GM19238 (cell line): ENCODE results near the gene RAB3B.

ENCODE experiments used
- DNase-seq: peaks from one replicate; pipeline ENCODE4 v3.0.0; 2011; ENCODE audit warnings: low spot score; ENCODE audit not compliant: insufficient read length

RAB3B gene

DNA sequence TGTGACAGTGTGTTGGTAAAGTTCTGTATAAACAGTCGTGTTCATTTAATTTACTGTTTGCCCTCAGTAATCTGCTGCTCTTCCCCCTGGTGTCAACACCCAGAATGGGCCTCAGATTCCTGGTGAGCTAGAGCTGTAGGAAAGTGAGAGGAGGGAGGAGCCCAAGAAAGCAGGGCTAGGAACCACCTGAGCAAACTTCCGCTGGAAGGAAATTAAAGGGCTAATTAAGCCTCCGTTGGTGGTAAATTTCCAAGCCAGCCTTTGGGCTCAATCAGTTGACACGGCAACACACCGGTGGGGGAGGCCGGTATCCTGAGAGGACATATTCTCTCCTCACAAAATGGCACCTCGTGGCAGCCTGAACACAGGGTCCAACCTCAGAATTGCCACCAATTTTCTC lies 32.9 kb downstream of the RAB3B start:
- no peak for DNase-seq

DNA sequence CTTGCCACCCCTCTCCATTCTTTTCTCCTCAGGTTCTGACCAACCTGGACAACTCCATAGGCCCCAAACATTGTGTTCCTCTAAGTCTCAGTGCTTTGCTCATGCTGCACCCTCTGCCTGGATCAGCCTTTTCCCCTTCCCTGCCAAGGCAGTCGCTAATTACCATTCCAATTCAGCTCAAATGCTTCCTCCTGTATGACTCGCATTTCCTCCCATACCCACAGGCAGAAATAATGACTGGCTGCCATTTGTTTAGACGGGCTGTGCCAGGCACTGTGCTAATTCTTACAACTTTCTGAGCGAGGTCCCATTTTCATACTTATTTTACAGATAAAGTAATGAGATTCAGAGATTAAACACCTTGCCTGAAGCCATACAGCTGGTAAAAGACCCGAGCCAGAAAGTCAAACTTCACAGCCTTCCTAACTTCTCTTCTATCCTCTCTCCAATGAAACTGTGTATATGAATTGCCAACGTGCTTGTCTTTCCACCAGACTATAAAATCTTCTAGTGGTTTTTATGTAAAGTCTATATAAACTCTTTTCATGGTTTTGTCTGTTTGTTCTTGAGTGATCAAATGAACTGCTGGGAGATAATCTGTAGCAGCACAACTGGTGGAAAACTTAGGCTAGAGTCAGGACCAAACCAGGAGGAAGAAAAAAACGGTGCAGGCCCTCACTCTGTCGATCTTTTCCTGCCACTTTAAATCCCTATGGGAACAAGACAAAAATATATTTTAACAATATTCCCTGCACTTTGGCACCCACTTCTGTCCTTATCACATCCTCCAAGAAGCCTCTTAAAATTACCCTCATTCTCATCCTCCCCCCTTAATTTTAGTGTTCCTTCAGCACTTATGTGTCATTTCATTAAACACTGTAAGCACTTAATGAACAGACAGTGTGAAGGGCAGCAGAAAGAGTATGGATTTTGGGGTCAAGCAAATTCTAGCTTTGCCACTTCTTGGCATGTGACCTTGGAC lies 33.7 kb downstream of the RAB3B start:
- no peak for DNase-seq

DNA sequence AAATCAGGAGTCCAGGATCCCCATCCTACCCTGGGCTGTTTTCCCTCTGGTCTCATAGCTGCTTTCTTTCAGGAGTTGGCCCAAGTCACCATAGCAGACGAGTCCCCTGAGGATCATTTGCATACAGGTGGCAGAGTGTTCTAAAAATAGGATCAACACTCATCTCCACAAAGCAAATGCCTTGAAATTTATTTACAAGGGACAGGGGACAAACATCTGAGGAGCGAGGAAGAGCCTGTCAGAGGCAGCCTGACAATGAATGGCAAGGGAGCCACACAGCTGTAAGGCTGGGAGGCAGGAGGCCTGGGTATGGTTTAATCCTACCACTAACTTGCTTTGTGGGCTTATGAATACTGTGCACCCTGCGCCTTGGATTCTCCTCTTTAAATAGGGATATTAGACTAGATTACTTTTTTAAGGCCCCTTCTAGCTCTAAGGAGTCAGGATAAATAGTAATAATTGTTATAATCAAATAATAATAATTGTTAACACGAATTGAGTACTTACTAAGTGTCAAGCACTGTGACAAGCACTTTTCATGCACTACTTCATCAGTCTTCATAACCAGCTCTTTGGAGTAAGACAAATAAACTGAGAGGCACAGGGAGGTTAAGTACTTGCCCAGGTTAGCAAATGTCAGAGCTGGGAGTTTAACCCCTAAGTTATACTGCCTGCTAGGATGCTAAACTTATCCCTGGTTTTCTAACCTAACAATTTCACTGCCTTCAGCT lies 34.5 kb downstream of the RAB3B start:
- no peak for DNase-seq

DNA sequence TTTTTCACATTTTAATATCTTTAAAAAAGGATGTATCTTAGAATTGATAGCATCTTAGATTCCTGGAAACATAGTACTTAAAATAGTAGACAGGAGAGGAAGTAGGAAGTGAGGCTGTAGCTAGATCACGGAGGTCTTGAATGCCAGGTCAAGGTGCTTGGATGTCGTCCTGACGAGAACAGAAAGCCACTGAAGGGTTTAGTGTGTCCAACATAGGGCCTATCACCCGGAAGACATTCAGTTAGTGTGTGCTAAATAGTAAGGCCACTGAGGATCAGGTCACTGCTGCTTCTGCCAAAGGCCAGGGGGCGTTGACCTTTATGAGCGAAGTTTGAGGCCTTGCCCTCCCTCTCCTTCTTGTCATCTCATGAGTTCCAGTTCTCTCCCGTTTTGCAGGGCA lies 35.7 kb downstream of the RAB3B start:
- no peak for DNase-seq

DNA sequence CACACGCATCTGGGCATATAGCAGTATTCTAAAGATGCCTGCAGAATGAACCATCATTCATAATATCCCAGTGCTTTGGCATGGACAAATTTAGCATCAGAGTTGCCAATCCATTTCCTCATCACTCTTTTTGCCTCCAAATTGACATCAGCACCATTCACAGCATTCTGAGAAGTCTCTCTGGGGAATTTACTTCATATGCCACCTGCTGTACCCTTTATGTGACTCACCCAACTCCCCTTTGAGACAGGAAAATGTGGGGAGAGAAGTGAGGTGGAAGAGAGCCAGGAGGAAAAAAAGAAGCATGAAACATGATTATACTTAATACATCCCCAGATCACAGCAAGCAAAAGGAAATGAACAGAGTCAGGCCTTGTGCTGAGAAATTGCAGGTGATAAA lies 37.4 kb downstream of the RAB3B start:
- DNase-seq = no peak

DNA sequence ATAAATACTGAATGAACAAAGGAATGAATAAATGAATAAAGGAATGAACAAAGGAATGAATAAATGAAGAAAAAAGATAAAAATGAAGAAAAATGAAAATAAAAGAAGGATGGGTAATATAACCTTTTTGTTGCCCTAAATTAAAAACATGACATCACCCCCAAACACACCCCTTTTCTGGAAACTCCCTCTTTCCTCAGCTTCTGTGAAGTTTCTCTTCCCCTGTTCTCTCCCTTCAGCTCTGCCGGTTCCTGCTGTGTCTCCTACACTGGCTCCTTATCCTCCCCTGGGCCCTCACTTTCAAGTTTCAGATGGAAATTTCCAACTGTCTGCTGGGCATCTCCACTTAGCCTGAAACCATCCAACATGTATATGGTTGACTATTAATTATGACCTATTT lies 37.9 kb downstream of the RAB3B start:
- no peak for DNase-seq

DNA sequence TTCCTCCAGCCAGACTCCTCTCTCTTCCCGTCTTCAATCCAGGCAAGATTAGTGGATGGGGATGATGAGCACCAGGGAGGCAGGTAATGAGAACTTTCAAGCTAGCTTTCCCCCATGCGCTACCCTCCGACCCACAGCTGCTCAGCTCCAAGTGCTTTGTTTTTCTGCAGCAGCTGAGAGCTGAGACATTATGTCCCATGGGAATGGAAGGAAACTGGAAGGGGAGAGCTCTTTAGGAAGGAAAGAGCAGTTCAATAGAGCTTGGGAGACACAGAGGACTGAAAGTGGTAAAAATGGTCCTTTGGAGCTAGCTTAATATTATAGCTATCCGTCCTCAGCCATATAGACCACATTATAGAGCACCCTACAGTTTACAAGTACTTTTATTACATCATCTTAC lies 39.8 kb downstream of the RAB3B start:
- DNase-seq = no peak

DNA sequence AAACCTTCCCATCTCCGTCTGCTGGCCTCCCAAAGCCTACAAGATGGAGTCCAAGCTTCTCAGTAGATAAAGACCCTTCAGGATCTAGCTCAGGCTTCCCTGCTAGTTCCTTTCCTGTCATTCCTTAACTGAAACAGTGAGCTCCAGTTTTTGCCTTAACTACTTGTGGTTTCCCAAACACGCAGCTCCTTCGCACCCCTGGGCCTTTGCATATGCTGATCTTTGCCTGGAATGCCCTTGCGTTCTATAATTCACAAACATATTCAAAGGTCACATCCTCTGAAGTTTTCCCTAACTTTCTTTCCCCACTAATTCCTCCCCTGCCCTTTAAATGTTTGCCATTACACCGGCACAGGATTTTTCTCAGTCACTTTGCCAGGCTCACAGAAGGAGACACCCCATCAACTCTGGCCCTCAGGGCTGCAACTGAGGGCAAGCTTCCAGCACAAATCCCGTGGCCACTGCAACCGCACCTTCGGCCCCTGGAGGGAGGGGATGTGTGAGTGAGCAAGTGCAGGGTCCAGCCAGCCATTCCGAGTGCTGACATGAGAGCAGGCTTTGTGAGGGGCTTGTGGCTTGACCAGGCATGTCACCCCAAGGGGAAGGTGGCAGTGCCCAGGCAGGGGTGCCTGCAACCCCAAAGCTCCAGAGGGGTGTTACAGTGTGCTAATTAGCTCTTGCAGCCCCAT lies 41.3 kb downstream of the RAB3B start:
- DNase-seq = no peak

DNA sequence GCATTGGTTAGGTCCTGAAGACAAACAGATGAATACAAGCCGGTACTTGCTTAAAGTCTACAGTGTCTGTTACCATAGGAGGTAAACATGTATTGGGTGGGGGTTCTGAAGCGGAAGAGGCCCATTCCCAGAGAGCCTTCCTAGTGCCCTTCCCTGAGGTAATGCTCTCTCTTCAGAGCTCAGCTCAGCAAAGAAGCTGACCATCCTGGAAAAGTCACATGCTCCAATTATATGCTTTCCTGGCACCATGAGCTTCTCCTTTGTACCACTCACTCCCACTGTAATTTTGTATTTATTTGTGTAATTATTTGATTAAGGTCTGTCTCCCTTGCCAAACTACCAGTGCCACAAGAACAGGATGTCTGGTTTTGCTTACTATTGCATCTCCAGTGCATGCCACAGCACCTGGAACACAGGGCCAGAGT lies 42.0 kb downstream of the RAB3B start:
- DNase-seq = no peak

DNA sequence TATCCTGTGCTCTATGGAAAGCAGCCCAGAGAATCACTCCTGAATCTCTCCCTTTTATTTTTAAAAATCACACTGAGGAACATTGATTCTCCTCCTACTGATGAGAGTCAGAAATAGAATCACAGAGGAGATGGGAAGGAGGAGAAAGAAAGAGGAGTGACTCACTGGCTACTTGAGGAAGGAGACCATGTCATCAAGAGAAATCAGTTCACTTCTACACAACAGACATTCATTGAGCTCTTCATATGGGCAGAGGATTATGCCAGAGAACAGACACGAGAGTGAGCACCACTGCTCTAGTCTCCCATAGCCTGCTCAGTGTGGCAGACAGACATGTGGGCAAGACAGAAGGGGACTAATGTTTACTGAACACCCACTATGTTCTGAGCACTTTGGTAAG lies 44.2 kb downstream of the RAB3B start:
- no peak for DNase-seq

DNA sequence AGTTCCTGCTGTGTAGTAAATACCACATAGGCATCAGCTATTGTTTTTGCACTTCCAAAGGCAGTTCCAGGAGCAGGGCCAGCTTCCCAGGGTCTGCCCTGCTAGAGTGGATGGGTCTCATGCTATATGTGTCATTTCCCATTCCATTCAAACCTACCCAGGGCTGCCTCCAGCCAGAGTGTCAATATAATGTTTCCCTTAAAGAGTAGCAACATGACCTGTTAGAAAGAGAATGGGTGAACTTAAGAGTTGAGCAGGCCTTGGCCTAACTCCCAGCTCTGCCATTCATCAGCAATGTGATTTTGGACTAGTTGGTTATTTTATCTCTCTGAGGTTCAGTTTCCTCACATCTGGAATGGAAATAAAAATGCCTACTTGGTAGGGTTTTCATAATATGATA lies 44.9 kb downstream of the RAB3B start:
- DNase-seq = no peak

DNA sequence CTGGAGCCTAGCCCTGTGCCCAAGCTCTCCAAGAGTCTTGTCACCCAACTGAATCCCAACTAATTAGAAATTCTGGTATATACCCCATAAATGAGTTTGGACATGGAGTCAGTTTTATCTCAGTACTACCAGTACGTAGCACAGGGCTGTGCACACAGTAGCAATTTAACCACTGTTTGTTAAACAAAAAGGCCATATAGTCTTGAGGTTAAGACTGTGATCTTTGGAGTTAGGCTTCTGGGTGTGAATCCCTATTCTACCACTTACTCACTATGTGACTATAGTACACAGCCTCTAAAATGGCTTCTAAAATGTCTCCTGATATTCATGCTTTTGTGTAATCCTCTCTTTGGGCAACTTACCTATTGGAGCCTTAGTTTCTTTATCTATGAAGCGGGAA lies 48.2 kb downstream of the RAB3B start:
- DNase-seq = no peak

DNA sequence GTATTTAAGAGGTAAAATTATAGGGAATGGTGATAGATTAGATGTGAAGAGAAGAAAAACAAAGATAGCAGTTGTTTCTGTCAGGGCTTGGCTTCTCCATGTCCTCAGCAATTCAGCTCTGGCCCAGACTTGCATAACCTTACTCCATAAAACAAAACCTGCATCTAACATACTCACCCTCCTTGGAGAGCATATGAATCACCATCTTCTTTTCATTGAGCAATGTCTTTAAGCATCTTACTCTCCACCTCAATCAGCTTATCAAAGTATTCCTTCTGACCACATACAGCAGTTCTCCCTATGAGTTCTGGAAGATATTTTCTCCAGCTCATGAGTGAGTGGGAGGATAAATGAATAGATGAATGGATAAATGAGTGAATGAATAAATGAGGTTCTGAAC lies 49.0 kb downstream of the RAB3B start:
- DNase-seq = no peak

DNA sequence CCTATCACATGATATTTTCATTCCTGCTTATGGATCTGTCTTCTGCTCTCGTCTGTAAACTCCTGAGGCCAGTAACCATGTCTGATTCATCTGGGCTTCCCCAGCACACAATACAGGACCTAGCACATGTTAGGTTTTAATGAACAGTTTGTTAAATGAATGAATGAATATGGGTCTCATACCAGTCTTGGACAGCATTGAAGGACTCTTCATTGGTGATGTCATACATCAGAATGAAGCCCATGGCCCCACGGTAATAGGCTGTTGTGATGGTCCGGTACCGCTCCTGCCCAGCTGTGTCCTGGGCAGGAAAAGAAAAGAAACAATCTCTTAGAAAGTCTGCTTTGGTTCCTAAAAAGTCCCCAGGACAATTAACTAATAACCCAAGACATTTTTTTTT lies 53.4 kb downstream of the RAB3B start:
- DNase-seq = no peak

DNA sequence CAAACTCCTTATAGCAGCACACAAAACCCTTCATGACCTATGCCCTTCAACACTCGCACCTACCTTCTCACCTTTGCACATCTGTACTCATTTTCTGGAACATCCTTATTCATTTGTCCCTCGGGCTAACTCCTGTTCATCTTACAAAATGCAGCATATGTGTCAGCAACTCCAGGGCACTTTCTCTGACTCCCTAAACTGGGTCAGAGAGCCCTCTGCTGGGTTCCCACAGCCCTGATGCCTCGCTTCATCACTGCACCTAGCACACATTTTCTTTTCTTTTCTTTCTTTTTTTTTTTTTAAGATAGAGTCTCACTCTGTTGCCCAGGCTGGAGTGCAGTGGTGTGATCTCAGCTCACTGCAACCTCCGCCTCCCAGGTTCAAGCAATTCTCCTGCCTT lies 54.0 kb downstream of the RAB3B start:
- no peak for DNase-seq

DNA sequence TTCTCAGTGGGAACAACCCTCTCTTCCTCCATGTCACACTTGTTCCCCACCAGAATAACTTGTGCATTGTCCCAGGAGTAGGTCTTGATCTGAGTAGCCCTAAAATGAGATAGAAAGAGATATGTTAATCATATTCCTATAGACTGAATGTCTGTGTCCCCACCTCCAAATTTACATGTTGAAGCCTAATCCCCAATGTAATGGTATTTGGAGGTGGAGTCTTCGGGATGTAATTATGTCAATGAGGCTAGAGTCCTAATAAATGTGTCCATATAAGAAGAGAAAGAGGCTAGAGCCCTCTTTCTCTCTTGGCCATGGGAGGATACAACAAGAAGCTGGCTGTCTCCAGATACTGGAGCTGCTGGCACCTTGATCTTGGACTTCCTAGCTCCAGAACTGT lies 57.2 kb downstream of the RAB3B start:
- no peak for DNase-seq

DNA sequence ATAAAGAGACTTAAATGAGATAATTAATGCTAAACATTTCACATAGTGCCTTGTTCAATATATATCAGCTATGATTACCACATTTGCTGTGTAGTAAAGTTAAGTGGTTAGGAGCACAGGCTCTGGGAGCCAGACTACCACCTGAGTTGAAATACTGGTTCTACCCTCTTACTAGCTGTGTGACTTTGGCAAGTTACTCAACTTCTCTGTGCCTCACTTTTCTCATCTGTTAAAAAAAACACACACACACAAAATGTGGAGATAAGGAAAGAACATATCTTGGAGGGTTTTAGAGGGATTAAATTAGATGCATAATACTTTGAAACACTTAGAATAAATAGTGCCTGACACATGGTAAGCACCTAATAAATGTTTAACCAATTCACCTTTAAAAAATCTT lies 60.2 kb downstream of the RAB3B start:
- DNase-seq = no peak

DNA sequence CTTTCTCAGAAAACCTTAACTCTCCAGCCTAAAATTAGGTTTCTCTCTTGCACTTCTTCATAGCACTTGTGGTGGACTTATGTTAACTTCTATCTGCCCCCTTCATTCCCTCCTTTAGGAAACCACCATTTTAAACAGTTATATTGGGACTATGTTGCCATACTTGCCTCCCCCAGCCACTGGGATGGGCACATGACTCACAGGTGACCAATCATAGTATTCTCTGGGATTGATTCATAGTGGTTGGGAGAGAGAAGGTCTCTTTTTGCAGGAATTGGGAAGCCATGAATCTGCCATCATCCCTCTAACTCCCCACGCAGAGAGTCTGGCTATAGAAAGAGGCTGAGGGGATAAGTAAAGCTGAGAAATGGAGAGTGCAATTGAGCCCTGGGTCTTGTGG lies 61.6 kb downstream of the RAB3B start:
- no peak for DNase-seq

DNA sequence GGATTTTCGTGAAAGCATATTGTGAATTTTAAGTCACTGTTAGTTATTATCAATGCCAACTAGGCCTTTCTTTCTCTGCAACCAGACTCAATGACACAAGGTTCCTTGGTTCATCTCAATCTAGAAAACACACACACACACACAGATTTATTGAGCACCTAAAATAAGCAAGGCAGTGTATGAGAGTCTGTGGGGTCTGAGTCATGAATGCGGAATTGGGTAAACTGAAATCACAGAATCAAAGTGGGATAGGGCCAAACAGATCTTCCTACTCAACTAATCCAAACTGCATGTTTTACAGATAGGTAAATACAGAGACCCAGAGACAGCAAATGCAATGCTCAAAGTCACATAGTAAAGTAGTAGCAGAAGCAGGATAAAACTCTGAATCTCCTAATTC lies 63.5 kb downstream of the RAB3B start:
- DNase-seq = no peak

DNA sequence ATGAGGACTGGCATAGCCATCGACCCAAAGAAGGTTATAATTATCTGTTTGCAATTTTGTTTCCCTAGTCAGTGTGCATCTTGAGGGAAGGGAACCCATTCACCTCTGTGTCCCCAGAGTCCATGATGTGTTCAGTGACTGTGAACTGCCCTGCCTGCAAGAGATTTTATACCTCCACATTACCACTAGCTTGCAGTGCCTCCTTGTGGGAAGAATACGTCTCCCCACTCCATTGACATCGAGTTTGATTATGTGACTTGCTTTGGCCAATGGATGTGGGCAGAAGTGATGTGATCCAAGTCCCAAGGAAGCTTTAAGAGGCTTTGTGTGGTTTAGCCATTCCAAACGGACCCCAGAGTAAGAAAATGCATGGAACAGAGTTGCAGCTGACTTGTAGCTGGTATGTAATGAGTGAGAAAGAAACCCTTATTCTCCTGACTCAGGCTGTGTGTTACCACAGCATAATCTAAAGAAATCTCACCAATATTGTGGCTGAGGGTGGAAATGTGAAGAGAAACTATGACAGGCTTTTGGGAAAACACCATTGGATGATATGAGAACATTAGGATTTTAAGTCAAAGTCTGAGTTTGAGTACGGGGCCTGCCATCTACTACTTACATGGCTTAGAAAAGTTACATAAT lies 64.2 kb downstream of the RAB3B start:
- no peak for DNase-seq

DNA sequence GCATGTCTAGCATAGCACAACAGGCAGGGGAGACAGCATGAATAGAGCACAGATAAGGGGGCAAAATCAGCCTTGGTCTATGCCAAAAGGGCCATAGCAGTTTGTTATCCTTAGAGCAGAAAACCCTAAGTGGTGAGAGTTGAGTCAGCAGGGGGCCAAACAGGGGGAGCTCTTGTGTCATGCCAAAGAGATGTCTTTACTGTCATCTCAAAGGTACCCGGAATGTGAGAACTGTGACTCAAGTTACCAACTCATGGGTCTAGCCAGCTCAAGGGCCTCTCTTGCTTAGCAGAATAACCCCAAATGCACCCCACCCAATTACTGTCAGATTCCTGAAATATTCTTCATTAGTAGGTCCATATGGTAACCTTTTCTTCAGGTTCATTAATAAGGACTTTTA lies 66.0 kb downstream of the RAB3B start:
- no peak for DNase-seq

DNA sequence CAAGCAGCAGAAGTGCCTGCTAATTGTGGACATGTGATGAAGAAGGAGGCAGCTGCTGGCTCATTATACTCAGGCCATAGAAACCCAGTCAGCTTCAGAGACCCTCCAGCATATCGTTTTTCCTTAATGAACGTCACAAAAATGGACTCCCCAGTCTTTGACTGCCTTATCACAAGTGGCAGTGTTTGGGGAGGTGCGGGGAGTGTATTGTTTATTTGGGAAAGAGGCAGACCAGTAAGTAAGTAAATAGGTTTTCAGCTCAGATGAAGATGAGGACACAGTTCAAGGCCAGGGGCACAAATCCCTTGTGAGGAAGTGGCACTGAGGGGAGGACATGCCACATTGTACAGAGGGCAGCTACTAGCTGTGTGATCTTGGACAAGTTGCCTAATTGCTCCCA lies 68.5 kb downstream of the RAB3B start:
- no peak for DNase-seq
